Tibial nerve (tissue), 4 donors: Measurements from ENCODE around the gene PSMD2.

ENCODE experiments used
- EP300 ChIP-seq, 2 donors: sonication (generic); formaldehyde crosslinking; IDR thresholded peaks; one replicate each; pipeline ENCODE4 v1.6.1; 2017; ENCODE audit warnings: antibody characterized with exemption in 2 of 2, mild to moderate bottlenecking in 1 of 2
- POLR2A ChIP-seq, 2 donors: fragments of 450-650 bp; IDR thresholded peaks; one replicate each; pipeline ENCODE4 v1.6.1; 2017; ENCODE audit warnings: antibody characterized with exemption in 2 of 2, mild to moderate bottlenecking in 2 of 2, moderate library complexity in 2 of 2
- TF ChIP-seq, protein P1 (sequence below), 5 experiments: fragments of 200-600 bp in 3 of 5; fragments of 450-650 bp in 2 of 5; sonication (generic) in 3 of 5; IDR thresholded peaks; one replicate each; pipeline ENCODE4 v1.5.1; 2016 to 2019; ENCODE audit warnings: antibody characterized with exemption in 5 of 5, mild to moderate bottlenecking in 3 of 5, moderate library complexity in 2 of 5

DNA sequence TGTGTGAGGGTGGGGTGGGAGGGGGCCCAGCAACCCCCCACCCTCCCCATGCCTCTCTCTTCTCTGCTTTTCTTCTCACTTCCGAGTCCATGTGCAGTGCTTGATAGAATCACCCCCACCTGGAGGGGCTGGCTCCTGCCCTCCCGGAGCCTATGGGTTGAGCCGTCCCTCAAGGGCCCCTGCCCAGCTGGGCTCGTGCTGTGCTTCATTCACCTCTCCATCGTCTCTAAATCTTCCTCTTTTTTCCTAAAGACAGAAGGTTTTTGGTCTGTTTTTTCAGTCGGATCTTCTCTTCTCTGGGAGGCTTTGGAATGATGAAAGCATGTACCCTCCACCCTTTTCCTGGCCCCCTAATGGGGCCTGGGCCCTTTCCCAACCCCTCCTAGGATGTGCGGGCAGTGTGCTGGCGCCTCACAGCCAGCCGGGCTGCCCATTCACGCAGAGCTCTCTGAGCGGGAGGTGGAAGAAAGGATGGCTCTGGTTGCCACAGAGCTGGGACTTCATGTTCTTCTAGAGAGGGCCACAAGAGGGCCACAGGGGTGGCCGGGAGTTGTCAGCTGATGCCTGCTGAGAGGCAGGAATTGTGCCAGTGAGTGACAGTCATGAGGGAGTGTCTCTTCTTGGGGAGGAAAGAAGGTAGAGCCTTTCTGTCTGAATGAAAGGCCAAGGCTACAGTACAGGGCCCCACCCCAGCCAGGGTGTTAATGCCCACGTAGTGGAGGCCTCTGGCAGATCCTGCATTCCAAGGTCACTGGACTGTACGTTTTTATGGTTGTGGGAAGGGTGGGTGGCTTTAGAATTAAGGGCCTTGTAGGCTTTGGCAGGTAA, 46.5 kb downstream of the PSMD2 start:
- TF ChIP-seq, protein P1, sequence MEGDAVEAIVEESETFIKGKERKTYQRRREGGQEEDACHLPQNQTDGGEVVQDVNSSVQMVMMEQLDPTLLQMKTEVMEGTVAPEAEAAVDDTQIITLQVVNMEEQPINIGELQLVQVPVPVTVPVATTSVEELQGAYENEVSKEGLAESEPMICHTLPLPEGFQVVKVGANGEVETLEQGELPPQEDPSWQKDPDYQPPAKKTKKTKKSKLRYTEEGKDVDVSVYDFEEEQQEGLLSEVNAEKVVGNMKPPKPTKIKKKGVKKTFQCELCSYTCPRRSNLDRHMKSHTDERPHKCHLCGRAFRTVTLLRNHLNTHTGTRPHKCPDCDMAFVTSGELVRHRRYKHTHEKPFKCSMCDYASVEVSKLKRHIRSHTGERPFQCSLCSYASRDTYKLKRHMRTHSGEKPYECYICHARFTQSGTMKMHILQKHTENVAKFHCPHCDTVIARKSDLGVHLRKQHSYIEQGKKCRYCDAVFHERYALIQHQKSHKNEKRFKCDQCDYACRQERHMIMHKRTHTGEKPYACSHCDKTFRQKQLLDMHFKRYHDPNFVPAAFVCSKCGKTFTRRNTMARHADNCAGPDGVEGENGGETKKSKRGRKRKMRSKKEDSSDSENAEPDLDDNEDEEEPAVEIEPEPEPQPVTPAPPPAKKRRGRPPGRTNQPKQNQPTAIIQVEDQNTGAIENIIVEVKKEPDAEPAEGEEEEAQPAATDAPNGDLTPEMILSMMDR (IDR thresholded peaks at IDR 0.05): peak; percentile 23 to 61 (median 39)
- TF ChIP-seq POLR2A (IDR thresholded peaks at IDR 0.05) (peak in 1 of 2 donors; percentile 43), EP300 (IDR thresholded peaks at IDR 0.05) (peak; percentile 10 to 84)
